GM12801 (cell line): ENCODE data around the gene LEF1.

ENCODE experiments used
- CTCF ChIP-seq: IDR thresholded peaks from one replicate; pipeline ENCODE4 v1.5.1; 2011; ENCODE audit warnings: control low read depth; ENCODE audit not compliant: insufficient read length; ENCODE audit errors: extremely low read depth

The LEF1 gene

GRCh38 chr4:108031427-108032083 lies 137.2 kb downstream of the LEF1 start:
- TF ChIP-seq CTCF = no peak

GRCh38 chr4:108030332-108030731 lies 138.4 kb downstream of the LEF1 start:
- no peak for TF ChIP-seq CTCF

- no peak for TF ChIP-seq CTCF
Observed at GRCh38 chr4:108029731-108030130, 139.0 kb downstream of the LEF1 start.

GRCh38 chr4:108029016-108029720 lies 139.6 kb downstream of the LEF1 start:
- no peak for TF ChIP-seq CTCF

GRCh38 chr4:108024878-108025165 lies 143.9 kb downstream of the LEF1 start:
- TF ChIP-seq CTCF = no peak

GRCh38 chr4:108024085-108024877 lies 144.5 kb downstream of the LEF1 start:
- no peak for TF ChIP-seq CTCF

GRCh38 chr4:108018884-108019187 lies 149.9 kb downstream of the LEF1 start:
- no peak for TF ChIP-seq CTCF
